GM23338 (cell line): ENCODE measurements around the gene AP2A2. TPM values are rescaled to one million over a fixed set of nuclear protein-coding genes. Genes with fewer than 3 reads are reported as not detected.

Source experiments
- CREB1 ChIP-seq: fragments of 250-450 bp; sonication (Bioruptor Pico); IDR thresholded peaks from 2 replicates; pipeline ENCODE4 v1.5.0; 2020; ENCODE audit warnings: low read depth, mild to moderate bottlenecking, moderate library complexity
- EZH2 ChIP-seq: fragments of 200-600 bp; sonication (generic); IDR thresholded peaks from one replicate; pipeline ENCODE4 v1.8.0; 2017; ENCODE audit warnings: antibody characterized with exemption, mild to moderate bottlenecking, low read depth; ENCODE audit not compliant: unreplicated experiment
- POLR2AphosphoS5 ChIP-seq: IDR thresholded peaks from 2 replicates; pipeline ENCODE4 v1.6.1; 2016; ENCODE audit warnings: antibody characterized with exemption, low read depth
- ZNF331 ChIP-seq: fragments of 250-450 bp; sonication (Bioruptor Pico); IDR thresholded peaks from 2 replicates; pipeline ENCODE4 v1.5.0; 2020; ENCODE audit warnings: low read depth, mild to moderate bottlenecking, moderate library complexity
- polyA plus RNA-seq: library from polyadenylated mRNA; unstranded; fragments of >200 nt; fragmentation: Nextera tagmentation; extraction: Ambion mirVana; gene quantifications from 2 replicates; pipeline ENCODE4 v1.2.1, GENCODE V29; 2016
- total RNA-seq: library from RNA; depleted of rRNA; stranded (reverse); fragments of >200 nt; shearing (Covaris generic); gene quantifications from 2 replicates; pipeline ENCODE4 v1.2.3, GENCODE V29; 2014
- TF ChIP-seq, protein P1 (sequence below): fragments of 250-450 bp; sonication (Bioruptor Pico); IDR thresholded peaks from 2 replicates; pipeline ENCODE4 v1.5.0; 2020; ENCODE audit warnings: mild to moderate bottlenecking, moderate library complexity
- TF ChIP-seq, protein P2 (sequence below): IDR thresholded peaks from 2 replicates; pipeline ENCODE4 v1.6.1; 2016; ENCODE audit warnings: antibody characterized with exemption

AP2A2 gene
- total and polyA plus RNA-seq, 2 experiments from 2014 or later = 23.7 to 47.5 TPM

DNA sequence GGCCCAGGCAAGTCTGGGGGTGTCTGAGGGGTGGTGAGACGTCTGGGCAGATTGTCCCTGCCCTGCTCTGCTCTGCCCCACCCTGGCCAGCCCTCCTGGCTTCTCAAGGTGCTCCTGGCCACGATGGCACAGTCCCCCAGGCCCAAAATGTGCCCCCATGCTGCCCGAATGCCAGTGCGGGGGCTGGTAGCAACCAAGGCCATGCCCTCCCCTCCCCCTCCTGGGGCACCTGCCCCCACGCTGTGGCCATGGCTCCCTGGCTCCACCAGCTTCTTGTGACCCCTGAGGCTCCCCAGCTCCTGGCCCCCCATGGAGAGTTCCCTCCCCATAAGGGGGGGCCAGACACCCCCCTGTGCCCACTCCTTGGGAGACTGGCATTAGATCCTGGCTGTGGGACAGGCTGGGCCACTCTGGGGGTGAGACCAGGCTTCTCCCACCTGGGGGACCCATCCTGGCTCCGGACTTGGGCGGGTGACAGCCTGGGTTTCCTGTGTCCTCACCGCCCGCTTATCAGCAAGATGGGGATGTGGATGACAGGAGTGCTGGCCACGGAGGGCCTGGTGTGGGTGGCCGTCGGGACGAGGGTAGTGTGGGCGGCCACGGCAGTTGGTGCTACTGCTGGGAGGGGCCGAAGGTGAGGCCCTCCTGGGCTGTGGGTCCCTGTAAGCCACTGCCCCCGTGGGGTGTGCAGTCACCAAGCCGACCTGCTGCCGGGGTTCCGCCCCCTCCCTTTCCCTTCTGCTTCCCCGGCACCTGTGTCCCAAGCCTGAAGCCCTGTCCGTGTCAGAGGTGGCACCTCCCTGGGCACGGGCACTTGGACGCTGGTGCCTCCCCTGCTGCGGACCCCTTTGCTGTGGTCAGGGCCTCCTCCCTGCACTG is 126.7 kb downstream of the AP2A2 start (continued):
- TF ChIP-seq, protein P1, sequence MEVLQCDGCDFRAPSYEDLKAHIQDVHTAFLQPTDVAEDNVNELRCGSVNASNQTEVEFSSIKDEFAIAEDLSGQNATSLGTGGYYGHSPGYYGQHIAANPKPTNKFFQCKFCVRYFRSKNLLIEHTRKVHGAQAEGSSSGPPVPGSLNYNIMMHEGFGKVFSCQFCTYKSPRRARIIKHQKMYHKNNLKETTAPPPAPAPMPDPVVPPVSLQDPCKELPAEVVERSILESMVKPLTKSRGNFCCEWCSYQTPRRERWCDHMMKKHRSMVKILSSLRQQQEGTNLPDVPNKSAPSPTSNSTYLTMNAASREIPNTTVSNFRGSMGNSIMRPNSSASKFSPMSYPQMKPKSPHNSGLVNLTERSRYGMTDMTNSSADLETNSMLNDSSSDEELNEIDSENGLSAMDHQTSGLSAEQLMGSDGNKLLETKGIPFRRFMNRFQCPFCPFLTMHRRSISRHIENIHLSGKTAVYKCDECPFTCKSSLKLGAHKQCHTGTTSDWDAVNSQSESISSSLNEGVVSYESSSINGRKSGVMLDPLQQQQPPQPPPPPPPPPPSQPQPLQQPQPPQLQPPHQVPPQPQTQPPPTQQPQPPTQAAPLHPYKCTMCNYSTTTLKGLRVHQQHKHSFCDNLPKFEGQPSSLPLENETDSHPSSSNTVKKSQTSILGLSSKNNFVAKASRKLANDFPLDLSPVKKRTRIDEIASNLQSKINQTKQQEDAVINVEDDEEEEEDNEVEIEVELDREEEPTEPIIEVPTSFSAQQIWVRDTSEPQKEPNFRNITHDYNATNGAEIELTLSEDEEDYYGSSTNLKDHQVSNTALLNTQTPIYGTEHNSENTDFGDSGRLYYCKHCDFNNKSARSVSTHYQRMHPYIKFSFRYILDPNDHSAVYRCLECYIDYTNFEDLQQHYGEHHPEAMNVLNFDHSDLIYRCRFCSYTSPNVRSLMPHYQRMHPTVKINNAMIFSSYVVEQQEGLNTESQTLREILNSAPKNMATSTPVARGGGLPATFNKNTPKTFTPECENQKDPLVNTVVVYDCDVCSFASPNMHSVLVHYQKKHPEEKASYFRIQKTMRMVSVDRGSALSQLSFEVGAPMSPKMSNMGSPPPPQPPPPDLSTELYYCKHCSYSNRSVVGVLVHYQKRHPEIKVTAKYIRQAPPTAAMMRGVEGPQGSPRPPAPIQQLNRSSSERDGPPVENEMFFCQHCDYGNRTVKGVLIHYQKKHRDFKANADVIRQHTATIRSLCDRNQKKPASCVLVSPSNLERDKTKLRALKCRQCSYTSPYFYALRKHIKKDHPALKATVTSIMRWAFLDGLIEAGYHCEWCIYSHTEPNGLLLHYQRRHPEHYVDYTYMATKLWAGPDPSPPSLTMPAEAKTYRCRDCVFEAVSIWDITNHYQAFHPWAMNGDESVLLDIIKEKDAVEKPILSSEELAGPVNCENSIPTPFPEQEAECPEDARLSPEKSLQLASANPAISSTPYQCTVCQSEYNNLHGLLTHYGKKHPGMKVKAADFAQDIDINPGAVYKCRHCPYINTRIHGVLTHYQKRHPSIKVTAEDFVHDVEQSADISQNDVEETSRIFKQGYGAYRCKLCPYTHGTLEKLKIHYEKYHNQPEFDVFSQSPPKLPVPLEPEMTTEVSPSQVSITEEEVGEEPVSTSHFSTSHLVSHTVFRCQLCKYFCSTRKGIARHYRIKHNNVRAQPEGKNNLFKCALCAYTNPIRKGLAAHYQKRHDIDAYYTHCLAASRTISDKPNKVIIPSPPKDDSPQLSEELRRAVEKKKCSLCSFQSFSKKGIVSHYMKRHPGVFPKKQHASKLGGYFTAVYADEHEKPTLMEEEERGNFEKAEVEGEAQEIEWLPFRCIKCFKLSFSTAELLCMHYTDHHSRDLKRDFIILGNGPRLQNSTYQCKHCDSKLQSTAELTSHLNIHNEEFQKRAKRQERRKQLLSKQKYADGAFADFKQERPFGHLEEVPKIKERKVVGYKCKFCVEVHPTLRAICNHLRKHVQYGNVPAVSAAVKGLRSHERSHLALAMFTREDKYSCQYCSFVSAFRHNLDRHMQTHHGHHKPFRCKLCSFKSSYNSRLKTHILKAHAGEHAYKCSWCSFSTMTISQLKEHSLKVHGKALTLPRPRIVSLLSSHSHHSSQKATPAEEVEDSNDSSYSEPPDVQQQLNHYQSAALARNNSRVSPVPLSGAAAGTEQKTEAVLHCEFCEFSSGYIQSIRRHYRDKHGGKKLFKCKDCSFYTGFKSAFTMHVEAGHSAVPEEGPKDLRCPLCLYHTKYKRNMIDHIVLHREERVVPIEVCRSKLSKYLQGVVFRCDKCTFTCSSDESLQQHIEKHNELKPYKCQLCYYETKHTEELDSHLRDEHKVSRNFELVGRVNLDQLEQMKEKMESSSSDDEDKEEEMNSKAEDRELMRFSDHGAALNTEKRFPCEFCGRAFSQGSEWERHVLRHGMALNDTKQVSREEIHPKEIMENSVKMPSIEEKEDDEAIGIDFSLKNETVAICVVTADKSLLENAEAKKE = no peak
- TF ChIP-seq EZH2 (no peak), CREB1 (CRISPR knock-in tag) (no peak), POLR2AphosphoS5 (no peak), ZNF331 (CRISPR knock-in tag) (no peak)
- TF ChIP-seq, protein P2, sequence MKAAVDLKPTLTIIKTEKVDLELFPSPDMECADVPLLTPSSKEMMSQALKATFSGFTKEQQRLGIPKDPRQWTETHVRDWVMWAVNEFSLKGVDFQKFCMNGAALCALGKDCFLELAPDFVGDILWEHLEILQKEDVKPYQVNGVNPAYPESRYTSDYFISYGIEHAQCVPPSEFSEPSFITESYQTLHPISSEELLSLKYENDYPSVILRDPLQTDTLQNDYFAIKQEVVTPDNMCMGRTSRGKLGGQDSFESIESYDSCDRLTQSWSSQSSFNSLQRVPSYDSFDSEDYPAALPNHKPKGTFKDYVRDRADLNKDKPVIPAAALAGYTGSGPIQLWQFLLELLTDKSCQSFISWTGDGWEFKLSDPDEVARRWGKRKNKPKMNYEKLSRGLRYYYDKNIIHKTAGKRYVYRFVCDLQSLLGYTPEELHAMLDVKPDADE = no peak
